ENCODE data around the gene FYCO1.

FYCO1 gene

GRCh38 chr3:46025139-46025538 lies 29.5 kb upstream of the FYCO1 start:
- no peak overlapping the region for H3K4me3 ChIP-seq (ENCODE audit: low read depth, low read length)

GRCh38 chr3:46024131-46024530 lies 28.5 kb upstream of the FYCO1 start:
- Histone ChIP-seq H3K27ac (ENCODE audit: low read depth, low read length) (no peak overlapping the region), H3K27me3 (ENCODE audit: insufficient read depth, low read length) (no peaks in the 10 kb centered on the region), H2AFZ (ENCODE audit: low read length, unreplicated experiment) (peak overlapping the region; percentile 50), H3K36me3 (ENCODE audit: insufficient read depth, low read length) (no peaks in the 10 kb centered on the region), H3K4me3 (ENCODE audit: low read depth, low read length) (no peak overlapping the region), H3K4me1 (ENCODE audit: control insufficient read depth, insufficient read depth, low read length, unreplicated experiment) (no peaks in the 10 kb centered on the region), H3K79me2 (ENCODE audit: control insufficient read depth, insufficient read depth, low read length, unreplicated experiment) (no peaks in the 10 kb centered on the region)

More at GRCh38 chr3:46025139-46025538, 29.5 kb upstream of the FYCO1 start:
- Histone ChIP-seq H3K36me3 (ENCODE audit: insufficient read depth, low read length) (no peaks in the 10 kb centered on the region), H3K79me2 (ENCODE audit: control insufficient read depth, insufficient read depth, low read length, unreplicated experiment) (no peaks in the 10 kb centered on the region), H3K27me3 (ENCODE audit: insufficient read depth, low read length) (no peaks in the 10 kb centered on the region), H3K27ac (ENCODE audit: low read depth, low read length) (no peak overlapping the region), H2AFZ (ENCODE audit: low read length, unreplicated experiment) (no peak overlapping the region), H3K4me1 (ENCODE audit: control insufficient read depth, insufficient read depth, low read length, unreplicated experiment) (no peaks in the 10 kb centered on the region)

GRCh38 chr3:46022909-46023785 lies 27.5 kb upstream of the FYCO1 start:
- H2AFZ ChIP-seq (ENCODE audit: low read length, unreplicated experiment): no peak overlapping the region
- no peaks in the 10 kb centered on the region for H3K36me3 ChIP-seq (ENCODE audit: insufficient read depth, low read length)
- H3K27me3 ChIP-seq (ENCODE audit: insufficient read depth, low read length): no peaks in the 10 kb centered on the region
- H3K79me2 ChIP-seq (ENCODE audit: control insufficient read depth, insufficient read depth, low read length, unreplicated experiment): no peaks in the 10 kb centered on the region
- no peaks in the 10 kb centered on the region for H3K4me1 ChIP-seq (ENCODE audit: control insufficient read depth, insufficient read depth, low read length, unreplicated experiment)
- no peak overlapping the region for H3K4me3 ChIP-seq (ENCODE audit: low read depth, low read length)
- H3K27ac ChIP-seq (ENCODE audit: low read depth, low read length): no peak overlapping the region

- Histone ChIP-seq H3K36me3 (ENCODE audit: insufficient read depth, low read length) (no peaks in the 10 kb centered on the region), H3K4me3 (ENCODE audit: low read depth, low read length) (no peak overlapping the region), H3K27ac (ENCODE audit: low read depth, low read length) (no peak overlapping the region), H3K27me3 (ENCODE audit: insufficient read depth, low read length) (no peaks in the 10 kb centered on the region), H3K79me2 (ENCODE audit: control insufficient read depth, insufficient read depth, low read length, unreplicated experiment) (no peaks in the 10 kb centered on the region), H2AFZ (ENCODE audit: low read length, unreplicated experiment) (no peak overlapping the region), H3K4me1 (ENCODE audit: control insufficient read depth, insufficient read depth, low read length, unreplicated experiment) (no peaks in the 10 kb centered on the region)
Observed at GRCh38 chr3:46021516-46021915, 25.9 kb upstream of the FYCO1 start.

- Histone ChIP-seq H3K27ac (ENCODE audit: low read depth, low read length) (no peak overlapping the region), H3K36me3 (ENCODE audit: insufficient read depth, low read length) (no peaks in the 10 kb centered on the region), H3K4me1 (ENCODE audit: control insufficient read depth, insufficient read depth, low read length, unreplicated experiment) (no peaks in the 10 kb centered on the region), H3K4me3 (ENCODE audit: low read depth, low read length) (no peak overlapping the region), H3K27me3 (ENCODE audit: insufficient read depth, low read length) (no peaks in the 10 kb centered on the region), H2AFZ (ENCODE audit: low read length, unreplicated experiment) (no peak overlapping the region), H3K79me2 (ENCODE audit: control insufficient read depth, insufficient read depth, low read length, unreplicated experiment) (no peaks in the 10 kb centered on the region)
Observed at GRCh38 chr3:46020766-46021510, 25.3 kb upstream of the FYCO1 start.

GRCh38 chr3:46019707-46020106 lies 24.1 kb upstream of the FYCO1 start:
- H3K4me3 ChIP-seq (ENCODE audit: low read depth, low read length): no peak overlapping the region
- no peaks in the 10 kb centered on the region for H3K36me3 ChIP-seq (ENCODE audit: insufficient read depth, low read length)
- no peaks in the 10 kb centered on the region for H3K27me3 ChIP-seq (ENCODE audit: insufficient read depth, low read length)
- H3K4me1 ChIP-seq (ENCODE audit: control insufficient read depth, insufficient read depth, low read length, unreplicated experiment): no peaks in the 10 kb centered on the region
- no peak overlapping the region for H2AFZ ChIP-seq (ENCODE audit: low read length, unreplicated experiment)
- H3K27ac ChIP-seq (ENCODE audit: low read depth, low read length): no peak overlapping the region
- no peaks in the 10 kb centered on the region for H3K79me2 ChIP-seq (ENCODE audit: control insufficient read depth, insufficient read depth, low read length, unreplicated experiment)

- H3K79me2 ChIP-seq (ENCODE audit: control insufficient read depth, insufficient read depth, low read length, unreplicated experiment): no peaks in the 10 kb centered on the region
- no peak overlapping the region for H3K4me3 ChIP-seq (ENCODE audit: low read depth, low read length)
- H3K27ac ChIP-seq (ENCODE audit: low read depth, low read length): no peak overlapping the region
- peaks cover 3% of the 10 kb centered on the region; the same call in 1 of the 2 replicates for H3K27me3 ChIP-seq (ENCODE audit: insufficient read depth, low read length)
- H3K36me3 ChIP-seq (ENCODE audit: insufficient read depth, low read length): no peaks in the 10 kb centered on the region
- no peak overlapping the region for H2AFZ ChIP-seq (ENCODE audit: low read length, unreplicated experiment)
- no peaks in the 10 kb centered on the region for H3K4me1 ChIP-seq (ENCODE audit: control insufficient read depth, insufficient read depth, low read length, unreplicated experiment)
Observed at GRCh38 chr3:46017720-46018119, 22.1 kb upstream of the FYCO1 start.

GRCh38 chr3:46013316-46014094 lies 17.9 kb upstream of the FYCO1 start:
- Histone ChIP-seq H3K4me1 (ENCODE audit: control insufficient read depth, insufficient read depth, low read length, unreplicated experiment) (no peaks in the 10 kb centered on the region), H3K27ac (ENCODE audit: low read depth, low read length) (no peak overlapping the region), H3K4me3 (ENCODE audit: low read depth, low read length) (no peak overlapping the region), H3K27me3 (ENCODE audit: insufficient read depth, low read length) (peaks cover 3% of the 10 kb centered on the region; the same call in 1 of the 2 replicates), H2AFZ (ENCODE audit: low read length, unreplicated experiment) (no peak overlapping the region), H3K79me2 (ENCODE audit: control insufficient read depth, insufficient read depth, low read length, unreplicated experiment) (no peaks in the 10 kb centered on the region), H3K36me3 (ENCODE audit: insufficient read depth, low read length) (no peaks in the 10 kb centered on the region)

GRCh38 chr3:46012246-46012645 lies 16.6 kb upstream of the FYCO1 start:
- H3K27me3 ChIP-seq (ENCODE audit: insufficient read depth, low read length): peaks cover 3% of the 10 kb centered on the region; the same call in 1 of the 2 replicates
- no peaks in the 10 kb centered on the region for H3K79me2 ChIP-seq (ENCODE audit: control insufficient read depth, insufficient read depth, low read length, unreplicated experiment)
- no peaks in the 10 kb centered on the region for H3K36me3 ChIP-seq (ENCODE audit: insufficient read depth, low read length)
- no peak overlapping the region for H3K4me3 ChIP-seq (ENCODE audit: low read depth, low read length)
- H2AFZ ChIP-seq (ENCODE audit: low read length, unreplicated experiment): no peak overlapping the region
- no peak overlapping the region for H3K27ac ChIP-seq (ENCODE audit: low read depth, low read length)
- peaks cover 3% of the 10 kb centered on the region for H3K4me1 ChIP-seq (ENCODE audit: control insufficient read depth, insufficient read depth, low read length, unreplicated experiment)

GRCh38 chr3:46010519-46011113 lies 15.0 kb upstream of the FYCO1 start:
- H3K27me3 ChIP-seq (ENCODE audit: insufficient read depth, low read length): peaks cover 3% of the 10 kb centered on the region; the same call in 1 of the 2 replicates
- no peaks in the 10 kb centered on the region for H3K36me3 ChIP-seq (ENCODE audit: insufficient read depth, low read length)
- H2AFZ ChIP-seq (ENCODE audit: low read length, unreplicated experiment): no peak overlapping the region
- peaks cover 18% of the 10 kb centered on the region for H3K4me1 ChIP-seq (ENCODE audit: control insufficient read depth, insufficient read depth, low read length, unreplicated experiment)
- no peak overlapping the region for H3K4me3 ChIP-seq (ENCODE audit: low read depth, low read length)
- H3K27ac ChIP-seq (ENCODE audit: low read depth, low read length): no peak overlapping the region
- no peaks in the 10 kb centered on the region for H3K79me2 ChIP-seq (ENCODE audit: control insufficient read depth, insufficient read depth, low read length, unreplicated experiment)

Data from ACC112 (cell line).